ENCODE measurements around the gene MDM1. TPM values are rescaled to one million over a fixed set of nuclear protein-coding genes. Genes with fewer than 3 reads are reported as not detected.

The MDM1 gene
- total RNA-seq, 1 experiment from 2014 or later, result 10.0 TPM

- no peak for TF ChIP-seq CTCF (IDR thresholded peaks at IDR 0.05 in 2 of 3, conservative IDR thresholded peaks at IDR 0.05 in 1 of 3; ENCODE audit: borderline replicate concordance in 1 of 3, insufficient read depth in 1 of 3, low read depth in 2 of 3, low read length in 2 of 3)
- TF ChIP-seq SIN3A (IDR thresholded peaks at IDR 0.05; ENCODE audit: low read depth), result no peak
- no peak for TF ChIP-seq ATF3 (IDR thresholded peaks at IDR 0.05)
- no peak for TF ChIP-seq YY1 (IDR thresholded peaks at IDR 0.05; ENCODE audit: extremely low read depth, insufficient replicate concordance, low read depth, low read length)
- TF ChIP-seq EZH2 (IDR thresholded peaks at IDR 0.05), result no peak
- TF ChIP-seq REST (IDR thresholded peaks at IDR 0.05; ENCODE audit: low read depth), result no peak
- TF ChIP-seq ZNF274 (IDR thresholded peaks at IDR 0.05; ENCODE audit: low read depth, low read length), result no peak
- TF ChIP-seq, protein P1, sequence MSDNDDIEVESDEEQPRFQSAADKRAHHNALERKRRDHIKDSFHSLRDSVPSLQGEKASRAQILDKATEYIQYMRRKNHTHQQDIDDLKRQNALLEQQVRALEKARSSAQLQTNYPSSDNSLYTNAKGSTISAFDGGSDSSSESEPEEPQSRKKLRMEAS (IDR thresholded peaks at IDR 0.05), result no peak
- TF ChIP-seq EGR1 (IDR thresholded peaks at IDR 0.05; ENCODE audit: low read depth), result no peak
- TF ChIP-seq POLR2AphosphoS5 (IDR thresholded peaks at IDR 0.05; ENCODE audit: low read depth, low read length), result no peak
- no peak for TF ChIP-seq JUND (IDR thresholded peaks at IDR 0.05)
- no peak for TF ChIP-seq ELF1 (IDR thresholded peaks at IDR 0.05; ENCODE audit: borderline replicate concordance, low read depth)
- TF ChIP-seq TCF7L2 (IDR thresholded peaks at IDR 0.05; ENCODE audit: borderline replicate concordance, extremely low read depth, insufficient read depth, insufficient read length), result no peak
- Histone ChIP-seq H3K9me3 (ENCODE audit: control insufficient read depth in 1 of 2, insufficient read depth in 1 of 2, low read depth in 1 of 2, low read length in 2 of 2) (no peaks in the 10 kb centered on the region), H3K9me2 (ENCODE audit: insufficient read depth) (no peaks in the 10 kb centered on the region), H3K4me2 (ENCODE audit: low read length) (no peak overlapping the region), H3K27ac (ENCODE audit: low read depth, low read length) (no peak overlapping the region), H2AFZ (ENCODE audit: low read depth, low read length, poor library complexity, severe bottlenecking) (no peak overlapping the region), H3K36me3 (ENCODE audit: control insufficient read depth in 1 of 2, insufficient read depth in 2 of 2, low read length in 2 of 2) (no peaks in the 10 kb centered on the region), H4K20me1 (ENCODE audit: insufficient read depth) (no peaks in the 10 kb centered on the region), H3K9ac (ENCODE audit: low read length) (no peak overlapping the region), H3K4me3 (replicated peaks in 1 of 2; ENCODE audit: low read depth in 1 of 2, low read length in 2 of 2) (no peak overlapping the region), H3K79me2 (ENCODE audit: insufficient read depth, low read length) (no peaks in the 10 kb centered on the region), H3K4me1 (ENCODE audit: control insufficient read depth in 1 of 2, insufficient read depth in 2 of 2, low read length in 2 of 2) (peaks cover 0 to 12% of the 10 kb centered on the region in 2 experiments; a peak in 1 of 4 replicates), H3K27me3 (ENCODE audit: insufficient read depth, low read length) (peaks cover 12% of the 10 kb centered on the region)
- no TSS peak for BruUV-seq (replicated peaks)
- POLR2A ChIA-PET, result no interaction called here
- ATAC-seq, result no peak
- DNase-seq (ENCODE audit: low read depth, low spot score), result no peak
- intact Hi-C loops (cut with micrococcal nuclease), result no loop called here
- RAD21 ChIA-PET (ENCODE audit: low non-redundant PET in 1 of 2, low total read pairs in 2 of 2, uncharacterized antibody in 2 of 2, unreplicated experiment in 2 of 2), result no interaction called here
- CTCF ChIA-PET, result no interaction called here
Measured at GRCh38 chr12:68348419-68348818, 16.3 kb upstream of the MDM1 start.
